HFFc6 (cell line): ENCODE data around the gene MBD3L2B. TPM values are rescaled to one million over a fixed set of nuclear protein-coding genes. Genes with fewer than 3 reads are reported as not detected.
A peak's percentile ranks its signal among the peaks of the same experiment; 100 is the strongest.
"Not testable (repeated sequence)": the region's sequence is repeated elsewhere in the genome, so short reads cannot be mapped to it uniquely, and the experiment has no call there.

Source experiments
- DNase-seq: peaks from one replicate; pipeline ENCODE4 v3.0.0-alpha.2; 2018
- H3K27ac Mint-ChIP-seq: 2 replicates; pipeline ENCODE4 v1.8.0; 2020; ENCODE audit warnings: mild to moderate bottlenecking, mixed read lengths
- H3K27me3 Mint-ChIP-seq: 2 replicates; pipeline ENCODE4 v1.8.0; 2021; ENCODE audit warnings: mild to moderate bottlenecking, moderate library complexity, mixed read lengths; ENCODE audit not compliant: insufficient read depth
- H3K36me3 Mint-ChIP-seq: 2 replicates; pipeline ENCODE4 v1.8.0; 2021; ENCODE audit warnings: low read depth, mixed read lengths
- H3K4me1 Mint-ChIP-seq: 2 replicates; pipeline ENCODE4 v1.8.0; 2020; ENCODE audit warnings: low read depth, mixed read lengths
- H3K4me3 Mint-ChIP-seq: 2 replicates; pipeline ENCODE4 v1.8.0; 2020; ENCODE audit warnings: mild to moderate bottlenecking, moderate library complexity, mixed read lengths
- H3K9me3 Mint-ChIP-seq: 2 replicates; pipeline ENCODE4 v1.8.0; 2020; ENCODE audit warnings: mild to moderate bottlenecking, mixed read lengths
- long read RNA-seq: library from polyadenylated mRNA; unstranded; transcript quantifications from one replicate; pipeline ENCODE4 v2.0.0, GENCODE V29; 2019
- total RNA-seq, 6 experiments: library from RNA; stranded (reverse); fragmentation: NEBNext Ultra II Directional; extraction: Animal tissue kit (Norgen Biotek cat#: 25700); gene quantifications; 2 replicates in 1 of 6; 3 replicates in 5 of 6; pipeline ENCODE4 v1.2.3, GENCODE V29; 2021
- TF ChIP-seq, protein P1 (sequence below): fragments of 200-600 bp; sonication (generic); IDR thresholded peaks from 2 replicates; pipeline ENCODE4 v1.5.0; 2021; ENCODE audit warnings: antibody characterized with exemption, mild to moderate bottlenecking

The MBD3L2B gene
- not detected for total RNA-seq
- long read RNA-seq: 0 reads

DNA sequence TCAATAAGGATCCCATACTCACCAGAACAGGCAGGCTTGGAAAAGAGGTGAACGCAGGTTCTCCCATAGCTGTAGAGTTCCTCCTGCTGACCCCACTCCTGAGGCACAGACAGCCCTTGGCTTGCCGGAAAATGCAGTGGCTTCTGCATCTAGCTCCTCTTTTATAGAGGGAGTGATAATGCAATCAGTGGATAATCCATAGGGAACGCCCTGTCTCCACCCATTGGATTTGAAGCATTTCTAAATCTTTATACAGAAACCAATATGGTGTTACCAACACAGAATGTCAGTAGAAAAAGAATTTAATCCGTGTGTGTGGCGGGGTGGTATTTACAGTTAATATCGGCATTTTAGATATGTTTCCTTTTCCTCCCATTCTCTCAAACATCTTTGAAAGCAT lies at the start of gene MBD3L2B:
Gene MBD3L2B (minus strand): TSS at position 101 of the 400 bp plus-strand sequence. CDS start 34 bp downstream, at position 67.
- H3K36me3 Mint-ChIP-seq, DNase-seq, H3K4me1 Mint-ChIP-seq, H3K27me3 Mint-ChIP-seq, H3K27ac Mint-ChIP-seq, H3K4me3 Mint-ChIP-seq, H3K9me3 Mint-ChIP-seq: not testable (repeated sequence)

DNA sequence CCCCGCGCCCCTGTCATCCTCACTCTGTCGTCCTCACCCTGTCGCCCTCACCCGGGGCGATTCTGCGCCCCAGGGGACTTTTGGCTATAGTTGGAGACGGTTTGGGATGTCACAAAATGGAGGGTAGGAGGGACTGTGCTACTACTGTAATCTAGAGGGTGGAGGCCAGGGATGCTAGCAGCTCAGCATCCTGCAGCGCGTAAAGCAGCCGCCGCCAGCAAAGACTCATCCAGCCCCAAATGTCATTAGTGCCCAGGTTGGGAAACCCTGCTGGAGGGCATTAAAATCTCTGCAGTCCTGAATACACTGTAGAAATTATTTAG lies 48.6 kb upstream of the MBD3L2B start:
- Mint-ChIP-seq H3K36me3 (peaks cover 22% of the 10 kb centered on the region), H3K4me1 (peaks cover 20% of the 10 kb centered on the region), H3K27me3 (peaks cover 4% of the 10 kb centered on the region), H3K9me3 (peaks cover 12% of the 10 kb centered on the region), H3K27ac (peak overlapping the region; percentile 92), H3K4me3 (peak overlapping the region; percentile 96)
- TF ChIP-seq, protein P1, sequence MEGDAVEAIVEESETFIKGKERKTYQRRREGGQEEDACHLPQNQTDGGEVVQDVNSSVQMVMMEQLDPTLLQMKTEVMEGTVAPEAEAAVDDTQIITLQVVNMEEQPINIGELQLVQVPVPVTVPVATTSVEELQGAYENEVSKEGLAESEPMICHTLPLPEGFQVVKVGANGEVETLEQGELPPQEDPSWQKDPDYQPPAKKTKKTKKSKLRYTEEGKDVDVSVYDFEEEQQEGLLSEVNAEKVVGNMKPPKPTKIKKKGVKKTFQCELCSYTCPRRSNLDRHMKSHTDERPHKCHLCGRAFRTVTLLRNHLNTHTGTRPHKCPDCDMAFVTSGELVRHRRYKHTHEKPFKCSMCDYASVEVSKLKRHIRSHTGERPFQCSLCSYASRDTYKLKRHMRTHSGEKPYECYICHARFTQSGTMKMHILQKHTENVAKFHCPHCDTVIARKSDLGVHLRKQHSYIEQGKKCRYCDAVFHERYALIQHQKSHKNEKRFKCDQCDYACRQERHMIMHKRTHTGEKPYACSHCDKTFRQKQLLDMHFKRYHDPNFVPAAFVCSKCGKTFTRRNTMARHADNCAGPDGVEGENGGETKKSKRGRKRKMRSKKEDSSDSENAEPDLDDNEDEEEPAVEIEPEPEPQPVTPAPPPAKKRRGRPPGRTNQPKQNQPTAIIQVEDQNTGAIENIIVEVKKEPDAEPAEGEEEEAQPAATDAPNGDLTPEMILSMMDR: no peak
- peak; percentile 4 for DNase-seq

DNA sequence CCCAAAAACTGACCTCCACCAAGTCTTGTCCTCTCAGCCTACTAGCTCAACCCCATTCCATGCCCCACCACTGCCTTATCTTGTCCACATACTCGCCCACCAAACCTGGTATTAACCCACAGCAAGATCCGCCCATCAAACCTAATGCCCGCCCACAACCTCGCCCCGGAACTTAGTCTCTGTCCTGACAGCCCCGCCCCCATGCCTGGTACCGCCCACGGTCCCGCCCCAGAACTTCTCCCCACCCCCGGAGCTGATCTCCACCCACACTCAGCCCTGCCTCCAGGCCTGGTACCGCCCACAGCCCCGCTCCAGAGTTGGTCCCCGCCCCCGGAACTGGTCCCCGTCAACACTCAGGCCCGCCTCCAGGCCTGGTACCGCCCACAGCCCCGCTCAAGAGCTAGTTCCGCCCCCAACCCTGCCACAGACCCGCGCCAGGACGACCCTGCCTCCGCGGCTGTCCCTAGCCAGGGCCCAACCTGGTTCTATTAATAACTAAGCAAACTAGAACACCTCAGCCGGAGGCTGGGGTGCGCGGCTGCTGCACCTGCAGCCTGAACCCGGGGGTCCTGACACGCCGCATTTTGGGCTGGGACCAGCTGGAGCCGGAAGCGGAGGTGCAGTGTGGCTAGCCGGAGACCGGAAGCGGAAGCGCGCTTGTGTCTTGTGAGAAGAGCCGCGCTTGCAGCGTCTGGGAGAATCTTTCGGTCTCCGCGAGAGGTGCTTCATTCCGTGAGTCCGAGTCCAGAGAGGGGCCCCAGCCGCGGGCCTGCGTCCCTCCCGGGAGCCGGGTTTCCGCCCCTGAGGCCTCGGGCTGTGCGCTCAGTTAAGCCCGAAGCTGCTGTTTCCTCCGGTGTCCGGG lies 48.0 kb upstream of the MBD3L2B start, which contains the start of gene ZNF557:
Gene ZNF557 (plus strand): TSS at position 662 of the 862 bp plus-strand sequence. CDS start 5,372 bp downstream, outside the sequence.
- TF ChIP-seq, protein P1: no peak
- H3K4me3 Mint-ChIP-seq: peak within 1 kb of the TSS; percentile 96

DNA sequence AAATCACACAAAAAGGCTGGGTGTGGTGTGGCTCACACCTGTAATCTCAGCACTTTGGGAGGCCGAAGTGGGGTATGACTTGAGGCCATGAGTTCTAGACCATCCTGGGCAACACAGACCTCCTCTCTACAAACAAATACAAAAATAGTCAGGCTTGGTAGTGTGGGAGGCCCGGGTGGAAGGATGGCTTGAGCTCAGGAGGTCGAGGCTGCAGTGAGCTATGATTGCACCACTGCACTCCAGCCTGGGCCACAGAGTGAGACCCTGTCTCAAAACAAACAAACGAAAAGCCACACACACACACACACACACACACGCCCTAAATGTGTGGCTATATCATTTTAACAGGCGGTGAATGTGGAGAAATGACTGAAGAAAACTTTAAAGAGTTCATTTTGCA lies 47.4 kb upstream of the MBD3L2B start:
- Mint-ChIP-seq H3K27ac (peak overlapping the region; percentile 92), H3K4me3 (peak overlapping the region; percentile 96), H3K27me3 (peaks cover 4% of the 10 kb centered on the region), H3K36me3 (peaks cover 11% of the 10 kb centered on the region), H3K9me3 (peaks cover 6% of the 10 kb centered on the region), H3K4me1 (peaks cover 20% of the 10 kb centered on the region)
- no peak for DNase-seq
- TF ChIP-seq, protein P1: no peak

More for the DNA sequence above, 48.0 kb upstream of the MBD3L2B start, which contains the start of gene ZNF557:
- peaks cover 9% of the 10 kb centered on the region for H3K9me3 Mint-ChIP-seq
- peaks cover 17% of the 10 kb centered on the region for H3K36me3 Mint-ChIP-seq
- H3K4me1 Mint-ChIP-seq: peaks cover 20% of the 10 kb centered on the region
- H3K27ac Mint-ChIP-seq: peak within 1 kb of the TSS; percentile 92
- peaks cover 4% of the 10 kb centered on the region for H3K27me3 Mint-ChIP-seq
- peak; percentile 96 for DNase-seq

DNA sequence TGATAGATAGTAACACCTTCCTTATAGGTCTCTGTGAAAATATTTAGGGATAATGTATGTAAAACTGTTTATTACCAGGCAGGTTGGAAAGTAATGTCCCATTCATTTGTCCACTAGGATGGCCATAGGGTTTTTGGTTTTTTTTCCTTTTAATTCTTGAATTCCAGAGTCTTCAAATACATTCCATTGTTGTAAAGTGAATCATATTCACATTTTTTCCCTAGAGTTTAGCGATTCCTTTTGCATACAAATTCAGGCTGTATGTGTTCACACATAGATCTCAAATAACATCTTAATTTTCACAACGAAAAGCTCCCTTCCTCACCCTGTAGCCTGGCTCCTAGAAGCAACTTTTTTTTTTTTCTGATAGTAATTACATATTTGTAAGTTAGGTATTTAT lies 46.5 kb upstream of the MBD3L2B start:
- H3K4me1 Mint-ChIP-seq: peaks cover 20% of the 10 kb centered on the region
- peaks cover 6% of the 10 kb centered on the region for H3K9me3 Mint-ChIP-seq
- H3K27ac Mint-ChIP-seq: peak overlapping the region; percentile 13; the same call in 1 of the 2 replicates
- no peak overlapping the region; the same call in 1 of the 2 replicates for H3K4me3 Mint-ChIP-seq
- peaks cover 6% of the 10 kb centered on the region for H3K36me3 Mint-ChIP-seq
- peak; percentile 36 for DNase-seq
- TF ChIP-seq, protein P1: no peak
- H3K27me3 Mint-ChIP-seq: peaks cover 4% of the 10 kb centered on the region

DNA sequence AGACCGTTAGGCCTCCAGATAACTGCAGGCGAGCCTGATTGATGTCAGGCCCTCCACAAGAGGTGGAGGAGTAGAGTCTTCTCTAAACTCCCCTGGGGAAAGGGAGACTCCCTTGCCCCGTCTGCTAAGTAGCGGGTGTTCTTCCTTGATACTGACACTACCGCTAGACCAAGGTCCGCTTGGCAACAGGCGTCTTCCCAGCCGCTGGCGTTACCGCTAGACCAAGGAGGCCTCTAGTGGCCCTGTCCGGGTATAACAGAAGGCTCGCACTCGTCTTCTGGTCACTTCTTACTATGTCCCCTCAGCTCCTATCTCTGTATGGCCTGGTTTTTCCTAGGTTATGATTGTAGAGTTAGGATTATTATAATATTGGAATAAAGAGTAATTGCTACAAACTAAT lies 45.9 kb upstream of the MBD3L2B start:
- not testable (repeated sequence) for H3K4me3 Mint-ChIP-seq, DNase-seq, H3K9me3 Mint-ChIP-seq, H3K36me3 Mint-ChIP-seq, H3K27me3 Mint-ChIP-seq, H3K27ac Mint-ChIP-seq
- TF ChIP-seq, protein P1: peak; percentile 51
- H3K4me1 Mint-ChIP-seq: peaks cover 20% of the 10 kb centered on the region
